HL-60 (cell line): ENCODE results near the gene SOAT1.

Experiments used
- DNase-seq, 2 experiments: peaks; one replicate each; pipeline ENCODE4 v3.0.0-alpha.2; 2010 to 2020; ENCODE audit warnings: low read depth in 1 of 2, low spot score in 1 of 2
- H3K27ac ChIP-seq: fragments of 250-450 bp; sonication (Bioruptor Pico); replicated peaks from 2 replicates; pipeline ENCODE4 v1.5.1; 2020; ENCODE audit warnings: mild to moderate bottlenecking, moderate library complexity
- H3K27me3 ChIP-seq: fragments of 250-450 bp; sonication (Bioruptor Pico); 2 replicates; pipeline ENCODE4 v1.5.1; 2021; ENCODE audit warnings: mild to moderate bottlenecking, moderate library complexity; ENCODE audit not compliant: insufficient read depth, poor library complexity, severe bottlenecking
- H3K4me3 ChIP-seq: replicated peaks from 2 replicates; pipeline ENCODE4 v1.5.1; 2011; ENCODE audit warnings: mild to moderate bottlenecking, control low read depth, low read length; ENCODE audit not compliant: insufficient read depth
- GABPA ChIP-seq: IDR thresholded peaks from 2 replicates; pipeline ENCODE4 v1.6.1; 2012; ENCODE audit warnings: low read depth
- POLR2AphosphoS5 ChIP-seq: IDR thresholded peaks from 2 replicates; pipeline ENCODE4 v1.6.1; 2012; ENCODE audit warnings: low read depth
- REST ChIP-seq: IDR thresholded peaks from 2 replicates; pipeline ENCODE4 v1.6.1; 2012; ENCODE audit warnings: low read depth; ENCODE audit not compliant: insufficient replicate concordance
- SPI1 ChIP-seq: IDR thresholded peaks from 2 replicates; pipeline ENCODE4 v1.6.1; 2012; ENCODE audit warnings: low read depth, mild to moderate bottlenecking, borderline replicate concordance
- TF ChIP-seq, protein P1 (sequence below): IDR thresholded peaks from one replicate; pipeline ENCODE4 v1.5.1; 2011; ENCODE audit warnings: low read length, control low read depth, inconsistent platforms; ENCODE audit not compliant: insufficient read depth

SOAT1 gene

DNA sequence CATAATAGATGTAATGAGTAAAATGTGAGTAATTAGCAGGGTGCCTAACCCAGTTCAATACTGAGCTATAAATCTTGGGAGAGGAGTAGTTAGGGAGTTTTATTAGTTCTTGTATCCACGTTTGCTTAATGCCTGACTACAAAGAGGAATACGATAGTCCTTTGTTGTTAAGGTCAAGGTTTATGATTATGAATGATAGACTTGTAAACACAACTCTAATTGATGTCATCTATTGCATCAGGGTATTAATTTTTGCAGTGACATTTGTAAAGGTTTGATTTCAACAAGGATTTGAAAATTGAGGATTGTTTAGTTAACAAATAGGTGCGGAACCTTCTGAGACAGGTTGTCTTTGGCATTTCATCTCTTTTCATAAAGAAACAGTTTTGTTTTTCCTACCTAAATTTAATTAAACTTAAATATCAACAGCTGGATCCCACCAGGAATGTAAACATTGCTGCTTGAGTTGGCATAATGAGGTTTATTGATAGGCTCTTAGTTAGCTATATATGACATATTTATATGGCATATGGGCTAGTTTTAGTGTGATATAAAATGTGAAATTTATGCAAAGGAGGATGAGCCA lies 9.7 kb downstream of the SOAT1 start:
- TF ChIP-seq POLR2AphosphoS5, result no peak
- no peaks in the 10 kb centered on the region for H3K27me3 ChIP-seq
- no peak overlapping the region for H3K4me3 ChIP-seq
- no peak overlapping the region for H3K27ac ChIP-seq
- DNase-seq, result no peak

GRCh38 chr1:179305450-179305849 lies 11.9 kb downstream of the SOAT1 start:
- H3K4me3 ChIP-seq, result no peak overlapping the region

DNA sequence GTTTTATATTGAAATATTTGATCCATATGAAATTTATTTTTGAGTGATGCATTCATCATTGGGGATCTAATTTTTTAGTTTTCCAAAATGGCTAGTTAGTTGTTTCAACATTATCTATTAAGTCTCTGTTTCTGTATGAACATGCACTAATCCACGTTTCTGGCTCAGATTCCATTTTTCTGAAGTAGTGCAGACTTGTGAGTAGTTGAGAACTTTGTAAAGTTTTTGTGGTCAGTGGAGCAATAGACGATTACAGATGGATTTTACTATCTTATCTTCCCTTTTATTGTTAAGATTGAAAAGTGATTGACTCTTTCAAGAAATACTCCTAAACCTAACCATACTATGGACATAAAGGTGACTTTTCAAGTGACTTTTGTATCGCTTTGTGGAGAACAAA lies 16.7 kb downstream of the SOAT1 start:
- H3K27me3 ChIP-seq, result no peaks in the 10 kb centered on the region
- no peak for DNase-seq
- TF ChIP-seq GABPA (no peak), REST (no peak), POLR2AphosphoS5 (no peak), SPI1 (no peak)
- TF ChIP-seq, protein P1, sequence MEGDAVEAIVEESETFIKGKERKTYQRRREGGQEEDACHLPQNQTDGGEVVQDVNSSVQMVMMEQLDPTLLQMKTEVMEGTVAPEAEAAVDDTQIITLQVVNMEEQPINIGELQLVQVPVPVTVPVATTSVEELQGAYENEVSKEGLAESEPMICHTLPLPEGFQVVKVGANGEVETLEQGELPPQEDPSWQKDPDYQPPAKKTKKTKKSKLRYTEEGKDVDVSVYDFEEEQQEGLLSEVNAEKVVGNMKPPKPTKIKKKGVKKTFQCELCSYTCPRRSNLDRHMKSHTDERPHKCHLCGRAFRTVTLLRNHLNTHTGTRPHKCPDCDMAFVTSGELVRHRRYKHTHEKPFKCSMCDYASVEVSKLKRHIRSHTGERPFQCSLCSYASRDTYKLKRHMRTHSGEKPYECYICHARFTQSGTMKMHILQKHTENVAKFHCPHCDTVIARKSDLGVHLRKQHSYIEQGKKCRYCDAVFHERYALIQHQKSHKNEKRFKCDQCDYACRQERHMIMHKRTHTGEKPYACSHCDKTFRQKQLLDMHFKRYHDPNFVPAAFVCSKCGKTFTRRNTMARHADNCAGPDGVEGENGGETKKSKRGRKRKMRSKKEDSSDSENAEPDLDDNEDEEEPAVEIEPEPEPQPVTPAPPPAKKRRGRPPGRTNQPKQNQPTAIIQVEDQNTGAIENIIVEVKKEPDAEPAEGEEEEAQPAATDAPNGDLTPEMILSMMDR, result no peak
- no peak overlapping the region for H3K4me3 ChIP-seq
- H3K27ac ChIP-seq, result no peak overlapping the region

More at GRCh38 chr1:179305450-179305849, 11.9 kb downstream of the SOAT1 start:
- no peak for DNase-seq
- Histone ChIP-seq H3K27me3 (no peaks in the 10 kb centered on the region), H3K27ac (no peak overlapping the region)
- TF ChIP-seq REST (no peak), GABPA (no peak), SPI1 (no peak), POLR2AphosphoS5 (no peak)
- TF ChIP-seq, protein P1, result no peak

DNA sequence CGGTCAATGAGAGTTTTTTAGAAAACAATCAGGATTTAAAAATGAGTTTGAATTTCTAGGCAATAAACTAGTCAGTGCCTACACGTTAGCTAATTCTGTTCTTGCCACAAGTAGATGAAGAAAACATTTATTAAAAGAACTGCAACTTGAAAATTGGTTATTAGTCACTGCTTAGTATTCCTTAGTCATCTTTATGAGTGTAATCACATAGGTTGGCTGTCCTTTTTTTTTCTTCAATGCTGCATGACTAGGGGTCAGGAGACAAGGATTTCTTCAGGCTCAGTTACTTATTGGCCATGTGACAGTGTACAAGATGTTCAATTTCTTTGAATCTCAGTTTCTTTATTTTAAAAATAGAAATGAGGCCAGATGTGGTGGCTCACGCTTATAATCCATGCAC lies 17.1 kb downstream of the SOAT1 start:
- TF ChIP-seq POLR2AphosphoS5, result no peak
- no peak overlapping the region for H3K4me3 ChIP-seq
- no peak for DNase-seq
- H3K27ac ChIP-seq, result no peak overlapping the region
- no peaks in the 10 kb centered on the region for H3K27me3 ChIP-seq

DNA sequence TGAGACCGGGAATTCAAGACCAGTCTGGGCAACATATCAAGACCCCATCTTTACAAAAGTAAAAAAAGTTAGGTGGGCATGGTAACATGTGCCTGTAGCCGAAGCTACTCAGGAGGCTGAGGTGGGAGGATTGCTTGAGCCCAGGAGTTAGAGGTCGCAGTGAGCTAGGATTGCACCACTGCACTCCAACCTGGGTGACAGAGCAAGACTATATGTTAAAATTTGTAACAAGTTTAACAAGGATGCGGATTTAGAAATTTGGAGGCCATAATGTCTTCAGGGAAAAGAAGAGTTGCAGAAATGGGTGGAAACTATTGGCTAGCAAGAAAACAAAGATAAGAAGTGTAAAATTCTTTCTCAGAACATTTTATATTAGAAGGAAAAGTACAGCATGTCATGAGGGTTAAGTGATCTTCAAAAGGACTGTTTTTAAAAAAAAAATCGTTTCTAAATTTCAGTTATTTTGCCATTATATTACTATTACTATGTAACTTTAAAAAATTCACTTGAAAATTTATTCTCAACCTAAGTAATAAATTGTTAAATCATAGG lies 17.6 kb downstream of the SOAT1 start:
- Histone ChIP-seq H3K27ac (no peak overlapping the region), H3K4me3 (no peak overlapping the region)
- DNase-seq, result no peak

More for the DNA sequence above, 17.6 kb downstream of the SOAT1 start:
- H3K27me3 ChIP-seq, result no peaks in the 10 kb centered on the region
- TF ChIP-seq REST (no peak), SPI1 (no peak), GABPA (no peak), POLR2AphosphoS5 (no peak)
- TF ChIP-seq, protein P1, result no peak
